Body of pancreas (tissue), 4 donors: ENCODE data around the gene GADD45B.

Experiments used
- POLR2A ChIP-seq, 3 donors: fragments of 450-650 bp; IDR thresholded peaks; one replicate each; pipeline ENCODE4 v1.6.1; 2016; ENCODE audit warnings: antibody characterized with exemption in 3 of 3, mild to moderate bottlenecking in 2 of 3
- TF ChIP-seq, protein P1 (sequence below), 7 experiments: fragments of 450-650 bp in 4 of 7; fragments of 200-600 bp in 3 of 7; sonication (generic) in 3 of 7; IDR thresholded peaks; one replicate each; pipeline ENCODE4 v1.5.1; 2016 to 2019; ENCODE audit warnings: antibody characterized with exemption in 7 of 7

DNA sequence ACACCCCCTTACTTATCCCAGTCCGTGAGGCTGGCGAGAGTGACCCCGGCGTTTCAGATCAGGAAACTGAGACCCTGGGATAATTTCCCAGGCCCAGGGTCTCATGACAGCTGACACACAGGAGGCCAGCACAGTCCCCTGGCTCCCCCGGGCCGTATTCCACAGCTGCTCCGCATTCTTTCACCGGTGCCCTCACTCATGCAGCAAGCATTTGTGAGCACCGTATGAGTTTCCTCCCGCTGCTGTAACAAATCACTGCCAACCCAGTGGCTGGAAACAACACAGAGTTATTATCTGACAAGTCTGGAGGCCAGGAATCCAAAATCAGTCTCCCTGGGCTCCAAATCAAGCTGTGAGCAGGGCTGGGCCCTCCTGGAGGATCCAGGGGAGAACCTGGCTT, 21.3 kb downstream of the GADD45B start:
- TF ChIP-seq POLR2A (IDR thresholded peaks at IDR 0.05), result no peak
- TF ChIP-seq, protein P1, sequence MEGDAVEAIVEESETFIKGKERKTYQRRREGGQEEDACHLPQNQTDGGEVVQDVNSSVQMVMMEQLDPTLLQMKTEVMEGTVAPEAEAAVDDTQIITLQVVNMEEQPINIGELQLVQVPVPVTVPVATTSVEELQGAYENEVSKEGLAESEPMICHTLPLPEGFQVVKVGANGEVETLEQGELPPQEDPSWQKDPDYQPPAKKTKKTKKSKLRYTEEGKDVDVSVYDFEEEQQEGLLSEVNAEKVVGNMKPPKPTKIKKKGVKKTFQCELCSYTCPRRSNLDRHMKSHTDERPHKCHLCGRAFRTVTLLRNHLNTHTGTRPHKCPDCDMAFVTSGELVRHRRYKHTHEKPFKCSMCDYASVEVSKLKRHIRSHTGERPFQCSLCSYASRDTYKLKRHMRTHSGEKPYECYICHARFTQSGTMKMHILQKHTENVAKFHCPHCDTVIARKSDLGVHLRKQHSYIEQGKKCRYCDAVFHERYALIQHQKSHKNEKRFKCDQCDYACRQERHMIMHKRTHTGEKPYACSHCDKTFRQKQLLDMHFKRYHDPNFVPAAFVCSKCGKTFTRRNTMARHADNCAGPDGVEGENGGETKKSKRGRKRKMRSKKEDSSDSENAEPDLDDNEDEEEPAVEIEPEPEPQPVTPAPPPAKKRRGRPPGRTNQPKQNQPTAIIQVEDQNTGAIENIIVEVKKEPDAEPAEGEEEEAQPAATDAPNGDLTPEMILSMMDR (IDR thresholded peaks at IDR 0.05), result no peak
